ENCODE measurements around the gene SLC25A11. TPM values are rescaled to one million over a fixed set of nuclear protein-coding genes. Genes with fewer than 3 reads are reported as not detected.
A peak's percentile ranks its signal among the peaks of the same experiment; 100 is the strongest.

The SLC25A11 gene
- total and polyA plus RNA-seq, 5 donors from 2014 or later, result 22.6 to 78.4 (median 72.6) TPM

- H3K27me3 Mint-ChIP-seq, result no peaks in the 10 kb centered on the region
- ATAC-seq (ENCODE audit: low read depth in 2 of 2) (no peak), DNase-seq (no peak)
- H3K36me3 Mint-ChIP-seq, result peaks cover 31% of the 10 kb centered on the region
- H3K9me3 Mint-ChIP-seq, result peaks cover 0 to 1% (median 0%) of the 10 kb centered on the region in 7 donors
- peak overlapping the region; percentile 97 to 99 (median 97) for H3K27ac Mint-ChIP-seq
- H3K4me1 ChIP-seq (ENCODE audit: control insufficient read depth, insufficient read depth, low read length, poor library complexity, severe bottlenecking), result peaks cover 75% of the 10 kb centered on the region
- peak overlapping the region; percentile 94 for H3K27ac ChIP-seq (ENCODE audit: insufficient read depth, low read length, poor library complexity, severe bottlenecking)
- peak overlapping the region; percentile 95 to 99 (median 97) for H3K4me3 Mint-ChIP-seq
- H3K36me3 ChIP-seq (ENCODE audit: control insufficient read depth, insufficient read depth, low read length), result peaks cover 37% of the 10 kb centered on the region
- peaks cover 0 to 84% (median 53%) of the 10 kb centered on the region in 4 donors for H3K4me1 Mint-ChIP-seq
- no peaks in the 10 kb centered on the region for H3K9me3 ChIP-seq (ENCODE audit: control insufficient read depth in 2 of 2, low read length in 2 of 2)
- H3K4me3 ChIP-seq (ENCODE audit: low read depth, low read length), result peak overlapping the region; percentile 92
- H3K27me3 ChIP-seq (ENCODE audit: control insufficient read depth, insufficient read depth, low read length), result no peaks in the 10 kb centered on the region
These were observed 1.4 kb upstream of the SLC25A11 start for GRCh38 chr17:4941319-4941610.

- peaks cover 32% of the 10 kb centered on the region for H3K36me3 Mint-ChIP-seq
- H3K4me3 ChIP-seq (ENCODE audit: low read depth, low read length), result peak overlapping the region; percentile 92
- peaks cover 0 to 1% (median 0%) of the 10 kb centered on the region in 7 donors for H3K9me3 Mint-ChIP-seq
- no peaks in the 10 kb centered on the region for H3K9me3 ChIP-seq (ENCODE audit: control insufficient read depth in 2 of 2, low read length in 2 of 2)
- H3K4me3 Mint-ChIP-seq, result peak overlapping the region; percentile 95 to 99 (median 97)
- peak overlapping the region; percentile 97 to 99 (median 97) for H3K27ac Mint-ChIP-seq
- H3K36me3 ChIP-seq (ENCODE audit: control insufficient read depth, insufficient read depth, low read length), result peaks cover 32% of the 10 kb centered on the region
- DNase-seq (peak in 2 of 3 donors; percentile 35 to 56), ATAC-seq (ENCODE audit: low read depth in 2 of 2) (no peak)
- H3K4me1 ChIP-seq (ENCODE audit: control insufficient read depth, insufficient read depth, low read length, poor library complexity, severe bottlenecking), result peaks cover 70% of the 10 kb centered on the region
- no peaks in the 10 kb centered on the region for H3K27me3 Mint-ChIP-seq
- H3K27me3 ChIP-seq (ENCODE audit: control insufficient read depth, insufficient read depth, low read length), result no peaks in the 10 kb centered on the region
- H3K27ac ChIP-seq (ENCODE audit: insufficient read depth, low read length, poor library complexity, severe bottlenecking), result peak overlapping the region; percentile 94
- H3K4me1 Mint-ChIP-seq, result peaks cover 0 to 83% (median 53%) of the 10 kb centered on the region in 4 donors
These were observed 891 bp upstream of the SLC25A11 start for GRCh38 chr17:4940555-4941318.

GRCh38 chr17:4939546-4939795, 375 bp downstream of the SLC25A11 start:
- H3K36me3 Mint-ChIP-seq, result peaks cover 22% of the 10 kb centered on the region
- H3K36me3 ChIP-seq (ENCODE audit: control insufficient read depth, insufficient read depth, low read length), result peaks cover 22% of the 10 kb centered on the region
- peak overlapping the region; percentile 95 to 99 (median 97) for H3K4me3 Mint-ChIP-seq
- peak overlapping the region; percentile 82 for H3K27ac ChIP-seq (ENCODE audit: insufficient read depth, low read length, poor library complexity, severe bottlenecking)
- H3K27me3 Mint-ChIP-seq, result no peaks in the 10 kb centered on the region
- peaks cover 0 to 1% (median 0%) of the 10 kb centered on the region in 7 donors for H3K9me3 Mint-ChIP-seq
- H3K27ac Mint-ChIP-seq, result peak overlapping the region; percentile 74 to 97 (median 97)
- H3K4me1 Mint-ChIP-seq, result peaks cover 0 to 76% (median 43%) of the 10 kb centered on the region in 4 donors
- peak overlapping the region; percentile 65 for H3K4me3 ChIP-seq (ENCODE audit: low read depth, low read length)
- no peaks in the 10 kb centered on the region for H3K27me3 ChIP-seq (ENCODE audit: control insufficient read depth, insufficient read depth, low read length)
- peaks cover 58% of the 10 kb centered on the region for H3K4me1 ChIP-seq (ENCODE audit: control insufficient read depth, insufficient read depth, low read length, poor library complexity, severe bottlenecking)
- ATAC-seq (ENCODE audit: low read depth in 2 of 2) (no peak), DNase-seq (no peak)
- no peaks in the 10 kb centered on the region for H3K9me3 ChIP-seq (ENCODE audit: control insufficient read depth in 2 of 2, low read length in 2 of 2)

- H3K9me3 ChIP-seq (ENCODE audit: control insufficient read depth in 2 of 2, low read length in 2 of 2), result no peaks in the 10 kb centered on the region
- H3K27ac Mint-ChIP-seq, result peak overlapping the region; percentile 74 to 97 (median 97)
- no peaks in the 10 kb centered on the region for H3K27me3 ChIP-seq (ENCODE audit: control insufficient read depth, insufficient read depth, low read length)
- ATAC-seq (ENCODE audit: low read depth in 2 of 2), result no peak
- H3K4me1 ChIP-seq (ENCODE audit: control insufficient read depth, insufficient read depth, low read length, poor library complexity, severe bottlenecking), result peaks cover 58% of the 10 kb centered on the region
- DNase-seq, result peak in 1 of 3 donors; percentile 34
- H3K27ac ChIP-seq (ENCODE audit: insufficient read depth, low read length, poor library complexity, severe bottlenecking), result peak overlapping the region; percentile 82
- peaks cover 19% of the 10 kb centered on the region for H3K36me3 Mint-ChIP-seq
- H3K9me3 Mint-ChIP-seq, result no peaks in the 10 kb centered on the region
- peaks cover 22% of the 10 kb centered on the region for H3K36me3 ChIP-seq (ENCODE audit: control insufficient read depth, insufficient read depth, low read length)
- H3K27me3 Mint-ChIP-seq, result no peaks in the 10 kb centered on the region
- peak overlapping the region; percentile 65 for H3K4me3 ChIP-seq (ENCODE audit: low read depth, low read length)
- peaks cover 0 to 76% (median 42%) of the 10 kb centered on the region in 4 donors for H3K4me1 Mint-ChIP-seq
- peak overlapping the region; percentile 95 to 99 (median 97) for H3K4me3 Mint-ChIP-seq
These were observed 929 bp downstream of the SLC25A11 start for GRCh38 chr17:4938688-4939545.

GRCh38 chr17:4938069-4938491, 1.8 kb downstream of the SLC25A11 start:
- H3K27ac ChIP-seq (ENCODE audit: insufficient read depth, low read length, poor library complexity, severe bottlenecking), result no peak overlapping the region
- no peak for DNase-seq
- peaks cover 0 to 75% (median 42%) of the 10 kb centered on the region in 4 donors for H3K4me1 Mint-ChIP-seq
- no peak overlapping the region for H3K4me3 ChIP-seq (ENCODE audit: low read depth, low read length)
- H3K36me3 ChIP-seq (ENCODE audit: control insufficient read depth, insufficient read depth, low read length), result peaks cover 15% of the 10 kb centered on the region
- H3K4me1 ChIP-seq (ENCODE audit: control insufficient read depth, insufficient read depth, low read length, poor library complexity, severe bottlenecking), result peaks cover 53% of the 10 kb centered on the region
- no peaks in the 10 kb centered on the region for H3K27me3 Mint-ChIP-seq
- H3K36me3 Mint-ChIP-seq, result peaks cover 19% of the 10 kb centered on the region
- no peaks in the 10 kb centered on the region for H3K9me3 ChIP-seq (ENCODE audit: control insufficient read depth in 2 of 2, low read length in 2 of 2)
- H3K9me3 Mint-ChIP-seq, result no peaks in the 10 kb centered on the region
- H3K4me3 Mint-ChIP-seq, result peak overlapping the region; percentile 84 to 99 (median 96)
- no peak for ATAC-seq (ENCODE audit: low read depth in 2 of 2)
- no peaks in the 10 kb centered on the region for H3K27me3 ChIP-seq (ENCODE audit: control insufficient read depth, insufficient read depth, low read length)
- peak overlapping the region; percentile 20 to 74 (median 60) for H3K27ac Mint-ChIP-seq

GRCh38 chr17:4937553-4937952, 2.3 kb downstream of the SLC25A11 start:
- DNase-seq (no peak), ATAC-seq (ENCODE audit: low read depth in 2 of 2) (no peak)
- no peak overlapping the region for H3K4me3 ChIP-seq (ENCODE audit: low read depth, low read length)
- H3K4me1 Mint-ChIP-seq, result peaks cover 0 to 71% (median 40%) of the 10 kb centered on the region in 4 donors
- peak overlapping the region in 3 of 4 donors; percentile 22 to 97 (median 95) for H3K4me3 Mint-ChIP-seq
- no peaks in the 10 kb centered on the region for H3K9me3 ChIP-seq (ENCODE audit: control insufficient read depth in 2 of 2, low read length in 2 of 2)
- H3K9me3 Mint-ChIP-seq, result no peaks in the 10 kb centered on the region
- H3K4me1 ChIP-seq (ENCODE audit: control insufficient read depth, insufficient read depth, low read length, poor library complexity, severe bottlenecking), result peaks cover 48% of the 10 kb centered on the region
- H3K27ac Mint-ChIP-seq, result peak overlapping the region in 1 of 3 donors; percentile 38
- H3K27ac ChIP-seq (ENCODE audit: insufficient read depth, low read length, poor library complexity, severe bottlenecking), result no peak overlapping the region
- peaks cover 19% of the 10 kb centered on the region for H3K36me3 Mint-ChIP-seq
- H3K27me3 Mint-ChIP-seq, result no peaks in the 10 kb centered on the region
- H3K27me3 ChIP-seq (ENCODE audit: control insufficient read depth, insufficient read depth, low read length), result no peaks in the 10 kb centered on the region
- peaks cover 10% of the 10 kb centered on the region for H3K36me3 ChIP-seq (ENCODE audit: control insufficient read depth, insufficient read depth, low read length)

- H3K36me3 ChIP-seq (ENCODE audit: control insufficient read depth, insufficient read depth, low read length), result peaks cover 7% of the 10 kb centered on the region
- Mint-ChIP-seq H3K36me3 (peaks cover 13% of the 10 kb centered on the region), H3K27ac (peak overlapping the region in 1 of 3 donors; percentile 62), H3K4me3 (peak overlapping the region in 3 of 4 donors; percentile 25 to 70 (median 66)), H3K9me3 (no peaks in the 10 kb centered on the region), H3K27me3 (no peaks in the 10 kb centered on the region), H3K4me1 (peaks cover 0 to 61% (median 31%) of the 10 kb centered on the region in 4 donors)
- no peak overlapping the region for H3K4me3 ChIP-seq (ENCODE audit: low read depth, low read length)
- ATAC-seq (ENCODE audit: low read depth in 2 of 2) (no peak), DNase-seq (no peak)
- no peak overlapping the region for H3K27ac ChIP-seq (ENCODE audit: insufficient read depth, low read length, poor library complexity, severe bottlenecking)
- H3K4me1 ChIP-seq (ENCODE audit: control insufficient read depth, insufficient read depth, low read length, poor library complexity, severe bottlenecking), result peaks cover 36% of the 10 kb centered on the region
- no peaks in the 10 kb centered on the region for H3K27me3 ChIP-seq (ENCODE audit: control insufficient read depth, insufficient read depth, low read length)
- no peaks in the 10 kb centered on the region for H3K9me3 ChIP-seq (ENCODE audit: control insufficient read depth in 2 of 2, low read length in 2 of 2)
These were observed 3.4 kb downstream of the SLC25A11 start for GRCh38 chr17:4936436-4936835.
